ENCODE data around the gene SLC25A4.
"Not testable (repeated sequence)": the region's sequence is repeated elsewhere in the genome, so short reads cannot be mapped to it uniquely, and the experiment has no call there.

SLC25A4 gene

GRCh38 chr4:185192059-185192458 lies 49.0 kb downstream of the SLC25A4 start (continued):
- TF ChIP-seq CSRNP3 (CRISPR knock-in tag; IDR thresholded peaks at IDR 0.05) = no peak
- TF ChIP-seq, protein P1, sequence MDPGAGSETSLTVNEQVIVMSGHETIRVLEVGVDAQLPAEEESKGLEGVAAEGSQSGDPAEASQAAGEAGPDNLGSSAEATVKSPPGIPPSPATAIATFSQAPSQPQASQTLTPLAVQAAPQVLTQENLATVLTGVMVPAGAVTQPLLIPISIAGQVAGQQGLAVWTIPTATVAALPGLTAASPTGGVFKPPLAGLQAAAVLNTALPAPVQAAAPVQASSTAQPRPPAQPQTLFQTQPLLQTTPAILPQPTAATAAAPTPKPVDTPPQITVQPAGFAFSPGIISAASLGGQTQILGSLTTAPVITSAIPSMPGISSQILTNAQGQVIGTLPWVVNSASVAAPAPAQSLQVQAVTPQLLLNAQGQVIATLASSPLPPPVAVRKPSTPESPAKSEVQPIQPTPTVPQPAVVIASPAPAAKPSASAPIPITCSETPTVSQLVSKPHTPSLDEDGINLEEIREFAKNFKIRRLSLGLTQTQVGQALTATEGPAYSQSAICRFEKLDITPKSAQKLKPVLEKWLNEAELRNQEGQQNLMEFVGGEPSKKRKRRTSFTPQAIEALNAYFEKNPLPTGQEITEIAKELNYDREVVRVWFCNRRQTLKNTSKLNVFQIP (CRISPR knock-in tag; IDR thresholded peaks at IDR 0.05; ENCODE audit: borderline replicate concordance, low read depth) = no peak
- no peak for TF ChIP-seq PPARA (CRISPR knock-in tag; IDR thresholded peaks at IDR 0.05; ENCODE audit: borderline replicate concordance)
- no peak for TF ChIP-seq GLIS3 (CRISPR knock-in tag; IDR thresholded peaks at IDR 0.05)
- no peak for TF ChIP-seq RARB (CRISPR knock-in tag; IDR thresholded peaks at IDR 0.05)

- no peak for ATAC-seq
Measured at GRCh38 chr4:185194924-185195888, 52.1 kb downstream of the SLC25A4 start.

DNA sequence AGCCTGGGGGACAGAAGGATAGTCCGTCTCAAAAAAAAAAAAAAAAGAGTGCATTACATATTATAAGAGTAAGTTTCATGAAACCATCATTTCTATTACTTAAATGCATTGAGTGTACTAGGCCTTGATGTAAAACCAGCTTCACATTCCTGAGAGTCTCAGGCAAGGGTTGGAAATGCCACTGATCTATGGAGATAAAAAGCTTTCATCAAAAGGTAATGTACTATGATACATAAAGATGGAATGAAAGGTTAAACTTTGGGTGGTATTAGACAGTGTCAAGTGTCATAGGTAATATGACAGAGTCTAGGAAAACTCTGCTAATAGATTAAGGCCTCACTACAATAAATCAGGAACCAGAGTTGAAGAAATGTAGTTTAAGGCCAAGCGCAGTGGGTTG lies 53.4 kb downstream of the SLC25A4 start:
- peak; percentile 68 for ATAC-seq

More at GRCh38 chr4:185194924-185195888, 52.1 kb downstream of the SLC25A4 start:
- TF ChIP-seq BACH2 (CRISPR knock-in tag; IDR thresholded peaks at IDR 0.05; ENCODE audit: borderline replicate concordance) (no peak), ZNF70 (CRISPR knock-in tag; IDR thresholded peaks at IDR 0.05) (no peak), TSHZ2 (CRISPR knock-in tag; IDR thresholded peaks at IDR 0.05) (no peak), TCF4 (CRISPR knock-in tag; IDR thresholded peaks at IDR 0.05; ENCODE audit: borderline replicate concordance) (no peak), ZC3H10 (CRISPR knock-in tag; IDR thresholded peaks at IDR 0.05) (no peak), PPARA (CRISPR knock-in tag; IDR thresholded peaks at IDR 0.05; ENCODE audit: borderline replicate concordance) (no peak), ARNTL (CRISPR knock-in tag; IDR thresholded peaks at IDR 0.05; ENCODE audit: borderline replicate concordance, low read depth) (no peak), ZFP3 (CRISPR knock-in tag; IDR thresholded peaks at IDR 0.05) (no peak), CSDC2 (CRISPR knock-in tag; IDR thresholded peaks at IDR 0.05) (no peak), ZNF565 (CRISPR knock-in tag; conservative IDR thresholded peaks at IDR 0.05; ENCODE audit: low read depth) (no peak)
- TF ChIP-seq, protein P1 (CRISPR knock-in tag; IDR thresholded peaks at IDR 0.05; ENCODE audit: borderline replicate concordance, low read depth) = no peak

DNA sequence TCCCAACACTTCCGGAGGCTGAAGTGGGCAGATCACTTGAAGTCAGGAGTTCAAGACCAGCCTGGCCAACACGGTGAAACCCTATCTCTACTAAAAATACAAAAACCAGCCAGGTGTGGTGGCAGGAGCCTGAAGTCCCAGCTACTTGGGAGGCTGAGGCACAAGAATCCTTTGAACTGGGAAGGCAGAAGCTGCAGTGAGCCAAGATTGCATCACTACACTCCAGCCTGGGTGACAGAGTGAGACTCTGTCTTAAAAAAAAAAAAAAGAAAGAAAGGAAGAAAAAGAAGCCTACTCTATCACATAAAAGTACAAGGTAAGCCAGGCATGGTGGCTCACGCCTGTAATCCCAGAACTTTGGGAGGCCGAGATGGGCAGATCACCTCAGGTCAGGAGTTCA lies 55.1 kb downstream of the SLC25A4 start:
- not testable (repeated sequence) for ATAC-seq

More for the DNA sequence above, 53.4 kb downstream of the SLC25A4 start:
- peak; percentile 57 for TF ChIP-seq ISL1 (CRISPR knock-in tag; IDR thresholded peaks at IDR 0.05)
- no peak for TF ChIP-seq ZFP30 (CRISPR knock-in tag; IDR thresholded peaks at IDR 0.05)
- no peak for TF ChIP-seq BACH2 (CRISPR knock-in tag; IDR thresholded peaks at IDR 0.05; ENCODE audit: borderline replicate concordance)

Data from SK-N-SH treated with all-trans-retinoic acid at 6 μM for 48 hours (cell line).